Natural killer cell (primary cell): ENCODE data around the gene FARS2. TPM values are rescaled to one million over a fixed set of nuclear protein-coding genes. Genes with fewer than 3 reads are reported as not detected.

Experiments
- ATAC-seq, 3 donors: fragments of 150-1000 bp in 2 of 3; fragments of 200-7000 bp in 1 of 3; cut with Tn5 transposase; 1 replicate in 1 of 3; 2 replicates in 2 of 3; pipeline ENCODE4 v1.10.0; 2021; ENCODE audit warnings: mild to moderate bottlenecking in 2 of 3, moderate library complexity in 2 of 3
- DNase-seq, 2 donors: peaks; one replicate each; pipeline versions ENCODE4 v3.0.0 to v3.0.0-alpha.2; 2013 to 2021; ENCODE audit warnings: mixed read lengths in 1 of 2
- H3K27ac ChIP-seq: one replicate; pipeline ENCODE4 v1.5.1; 2013; ENCODE audit warnings: mild to moderate bottlenecking, low read length
- H3K27me3 ChIP-seq: one replicate; pipeline ENCODE4 v1.6.1; 2013; ENCODE audit warnings: low read length; ENCODE audit not compliant: control insufficient read depth, insufficient read depth
- H3K36me3 ChIP-seq: one replicate; pipeline ENCODE4 v1.6.1; 2013; ENCODE audit warnings: low read length; ENCODE audit not compliant: control insufficient read depth, insufficient read depth
- H3K4me1 ChIP-seq: one replicate; pipeline ENCODE4 v1.6.1; 2013; ENCODE audit warnings: low read length; ENCODE audit not compliant: control insufficient read depth, insufficient read depth
- H3K4me3 ChIP-seq: one replicate; pipeline ENCODE4 v1.5.1; 2013; ENCODE audit warnings: low read length
- H3K9me3 ChIP-seq: one replicate; pipeline ENCODE4 v1.6.1; 2013; ENCODE audit warnings: low read length; ENCODE audit not compliant: control insufficient read depth, insufficient read depth
- H3K27ac Mint-ChIP-seq, 2 donors: one replicate each; pipeline ENCODE4 v1.8.0; 2022; ENCODE audit warnings: mild to moderate bottlenecking in 2 of 2, mixed read lengths in 2 of 2, moderate library complexity in 1 of 2
- H3K27me3 Mint-ChIP-seq, 2 donors: one replicate each; pipeline ENCODE4 v1.8.0; 2022; ENCODE audit warnings: low read depth in 2 of 2, mixed read lengths in 2 of 2
- H3K36me3 Mint-ChIP-seq: one replicate; pipeline ENCODE4 v1.8.0; 2022; ENCODE audit warnings: mixed read lengths
- H3K4me1 Mint-ChIP-seq, 2 donors: one replicate each; pipeline ENCODE4 v1.8.0; 2022; ENCODE audit warnings: mixed read lengths in 2 of 2
- H3K4me3 Mint-ChIP-seq: one replicate; pipeline ENCODE4 v1.8.0; 2022; ENCODE audit warnings: mild to moderate bottlenecking, moderate library complexity, mixed read lengths
- H3K9me3 Mint-ChIP-seq, 2 donors: one replicate each; pipeline ENCODE4 v1.8.0; 2022; ENCODE audit warnings: mixed read lengths in 2 of 2
- CTCF ChIP-seq: fragments of 200-600 bp; IDR thresholded peaks from one replicate; pipeline ENCODE4 v1.8.0; 2022; ENCODE audit warnings: antibody characterized with exemption
- WGBS: methylation state at CpG from one replicate; pipeline ENCODE4 v1.1.7; 2013; ENCODE audit warnings: missing lambda C conversion rate; ENCODE audit not compliant: insufficient coverage; 5-methylcytosine and 5-hydroxymethylcytosine counted together
- intact Hi-C: fragments of 100-400 bp; cut with micrococcal nuclease; formaldehyde crosslinking; loops from one replicate; pipeline ENCODE4 v1.14.2; 2022
- total RNA-seq, 4 donors: library from RNA; stranded (reverse); fragments of 120-200 nt in 1 of 4; gene quantifications; one replicate each; pipeline versions ENCODE4 v1.2.3 to v1.2.4, GENCODE V29; 2013 to 2022

The FARS2 gene
- total RNA-seq, 3 donors from 2014 or later (not counting 1 experiment from before 2014, with no cell fraction given): 15.3 to 24.8 (median 22.7) TPM

DNA sequence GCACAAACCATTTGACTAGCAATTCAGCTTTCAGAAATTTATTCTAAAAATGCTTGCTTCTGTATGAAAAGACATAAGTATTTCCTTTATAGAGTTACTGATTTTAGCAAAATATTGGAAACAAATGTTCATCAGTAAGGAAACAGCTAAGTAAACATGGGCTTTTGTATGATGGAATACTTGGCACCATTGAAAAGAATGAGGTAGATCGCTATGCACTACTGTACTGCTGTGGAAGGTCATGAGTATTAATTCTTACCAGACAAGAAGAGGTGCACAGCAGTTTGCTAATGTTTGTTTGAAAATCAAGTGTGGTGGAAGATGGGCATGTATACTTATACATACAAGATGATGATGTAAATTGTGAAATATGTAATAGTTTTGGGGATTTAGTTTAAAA is 73.0 kb downstream of the FARS2 start:
- Mint-ChIP-seq H3K9me3 (no peaks in the 10 kb centered on the region), H3K27ac (no peak overlapping the region), H3K36me3 (no peaks in the 10 kb centered on the region), H3K4me1 (peaks cover 26 to 29% of the 10 kb centered on the region in 2 donors), H3K27me3 (no peaks in the 10 kb centered on the region), H3K4me3 (no peak overlapping the region)
- WGBS: 100% methylated on average over 1 of the region's 1 CpG
- DNase-seq (no peak), ATAC-seq (no peak)
- no peak for TF ChIP-seq CTCF
- no peaks in the 10 kb centered on the region for H3K4me1 ChIP-seq
- no peaks in the 10 kb centered on the region for H3K9me3 ChIP-seq
- no peaks in the 10 kb centered on the region for H3K27me3 ChIP-seq
- no peak overlapping the region for H3K4me3 ChIP-seq
- H3K27ac ChIP-seq: no peak overlapping the region
- no peaks in the 10 kb centered on the region for H3K36me3 ChIP-seq
- intact Hi-C loops: no loop called here

DNA sequence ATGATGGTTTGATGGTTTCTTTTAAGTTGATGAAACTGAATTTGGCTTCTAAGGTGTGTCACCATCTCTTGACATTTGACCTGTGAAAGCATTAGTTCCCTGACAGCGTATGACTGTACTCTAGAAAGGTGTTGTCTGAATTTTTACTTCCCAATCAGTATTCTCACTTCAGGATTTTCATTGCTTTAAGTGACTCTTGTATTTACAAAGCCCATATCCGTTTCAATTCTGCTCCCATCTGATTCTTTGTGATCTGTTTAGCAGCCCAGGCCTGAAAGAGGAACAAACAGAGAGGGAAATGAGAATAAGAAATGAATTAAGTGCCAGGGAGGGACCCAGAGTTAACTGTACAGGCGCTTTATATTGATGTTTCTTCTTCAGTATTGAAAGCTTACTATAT is 73.7 kb downstream of the FARS2 start:
- Histone ChIP-seq H3K27ac (no peak overlapping the region), H3K4me3 (no peak overlapping the region), H3K36me3 (no peaks in the 10 kb centered on the region), H3K27me3 (no peaks in the 10 kb centered on the region), H3K9me3 (no peaks in the 10 kb centered on the region), H3K4me1 (no peaks in the 10 kb centered on the region)
- H3K27ac Mint-ChIP-seq: no peak overlapping the region
- H3K4me1 Mint-ChIP-seq: peaks cover 26 to 29% of the 10 kb centered on the region in 2 donors
- ATAC-seq (no peak), DNase-seq (no peak)
- no peak overlapping the region for H3K4me3 Mint-ChIP-seq
- no peaks in the 10 kb centered on the region for H3K27me3 Mint-ChIP-seq
- no peaks in the 10 kb centered on the region for H3K36me3 Mint-ChIP-seq
- intact Hi-C loops: no loop called here
- no peaks in the 10 kb centered on the region for H3K9me3 Mint-ChIP-seq
- no peak for TF ChIP-seq CTCF
- 91% methylated on average over 2 of the region's 3 CpGs for WGBS

- H3K36me3 Mint-ChIP-seq: no peaks in the 10 kb centered on the region
- Histone ChIP-seq H3K27me3 (no peaks in the 10 kb centered on the region), H3K4me1 (no peaks in the 10 kb centered on the region), H3K4me3 (no peak overlapping the region), H3K27ac (no peak overlapping the region), H3K9me3 (no peaks in the 10 kb centered on the region), H3K36me3 (no peaks in the 10 kb centered on the region)
- DNase-seq: no peak
- H3K27me3 Mint-ChIP-seq: no peaks in the 10 kb centered on the region
- peaks cover 21 to 25% of the 10 kb centered on the region in 2 donors for H3K4me1 Mint-ChIP-seq
- WGBS: 100% methylated on average over 2 of the region's 2 CpGs
- TF ChIP-seq CTCF: no peak
- no peak overlapping the region for H3K4me3 Mint-ChIP-seq
- no peak for ATAC-seq
- intact Hi-C loops: no loop called here
- no peak overlapping the region for H3K27ac Mint-ChIP-seq
- H3K9me3 Mint-ChIP-seq: no peaks in the 10 kb centered on the region
Observed at GRCh38 chr6:5337573-5337972, 76.3 kb downstream of the FARS2 start.

- Histone ChIP-seq H3K4me1 (no peaks in the 10 kb centered on the region), H3K27me3 (no peaks in the 10 kb centered on the region), H3K9me3 (no peaks in the 10 kb centered on the region), H3K27ac (no peak overlapping the region), H3K4me3 (no peak overlapping the region), H3K36me3 (no peaks in the 10 kb centered on the region)
- 84% methylated on average over 8 of the region's 10 CpGs for WGBS
- no peaks in the 10 kb centered on the region for H3K9me3 Mint-ChIP-seq
- intact Hi-C loops: no loop called here
- no peak for DNase-seq
- ATAC-seq: no peak
- no peaks in the 10 kb centered on the region for H3K36me3 Mint-ChIP-seq
- no peak overlapping the region for H3K4me3 Mint-ChIP-seq
- no peak overlapping the region for H3K27ac Mint-ChIP-seq
- peaks cover 19% of the 10 kb centered on the region in 2 donors for H3K4me1 Mint-ChIP-seq
- no peaks in the 10 kb centered on the region for H3K27me3 Mint-ChIP-seq
- no peak for TF ChIP-seq CTCF
Observed at GRCh38 chr6:5338177-5338960, 77.1 kb downstream of the FARS2 start.
